ENCODE results near the gene GULP1.

GRCh38 chr2:188330316-188331053 is 38.8 kb downstream of the GULP1 start:
- TF ChIP-seq CTCF (IDR thresholded peaks at IDR 0.05 in 2 of 3, conservative IDR thresholded peaks at IDR 0.05 in 1 of 3; ENCODE audit: borderline replicate concordance in 1 of 3, insufficient read depth in 1 of 3, low read depth in 2 of 3, low read length in 2 of 3): no peak
- TF ChIP-seq POLR2A (IDR thresholded peaks at IDR 0.05; ENCODE audit: borderline replicate concordance, extremely low read depth, insufficient read depth, insufficient read length): no peak
- TF ChIP-seq TCF7L2 (IDR thresholded peaks at IDR 0.05; ENCODE audit: borderline replicate concordance, extremely low read depth, insufficient read depth, insufficient read length): no peak
- TF ChIP-seq ELF1 (IDR thresholded peaks at IDR 0.05; ENCODE audit: borderline replicate concordance, low read depth): no peak
- no peak for TF ChIP-seq POLR2AphosphoS5 (IDR thresholded peaks at IDR 0.05; ENCODE audit: low read depth, low read length)
